Adrenal gland (tissue), 5 donors: ENCODE data around the gene LBX1.

ENCODE experiments used
- CTCF ChIP-seq, 6 experiments: fragments of 450-650 bp in 4 of 6; fragments of 200-600 bp in 2 of 6; sonication (generic) in 1 of 6; IDR thresholded peaks; 1 replicate in 5 of 6; 2 replicates in 1 of 6; pipeline versions ENCODE4 v1.5.1 to v1.8.0; 2016 to 2021; ENCODE audit warnings: antibody characterized with exemption in 6 of 6, mild to moderate bottlenecking in 2 of 6, moderate library complexity in 1 of 6
- POLR2A ChIP-seq, 2 donors: fragments of 450-650 bp; IDR thresholded peaks; one replicate each; pipeline ENCODE4 v1.6.1; 2017; ENCODE audit warnings: antibody characterized with exemption in 2 of 2, mild to moderate bottlenecking in 2 of 2, moderate library complexity in 1 of 2
- donor health status: DM: no; HTN: no; CAD: no.

- no peak for TF ChIP-seq POLR2A (IDR thresholded peaks at IDR 0.05)
- TF ChIP-seq CTCF (IDR thresholded peaks at IDR 0.05), result no peak
Measured at GRCh38 chr10:101231912-101232689, 2.8 kb upstream of the LBX1 start.
